Heart left ventricle (tissue), 13 donors: ENCODE data around the gene GFI1B.

ENCODE experiments used
- POLR2A ChIP-seq, 2 donors: fragments of 450-650 bp; IDR thresholded peaks; one replicate each; pipeline ENCODE4 v1.6.1; 2017; ENCODE audit warnings: antibody characterized with exemption in 2 of 2, mild to moderate bottlenecking in 2 of 2, moderate library complexity in 2 of 2
- TF ChIP-seq, protein P1 (sequence below), 12 donors: fragments of 200-600 bp; sonication (generic) in 4 of 12; IDR thresholded peaks; one replicate each; pipeline versions ENCODE4 v1.5.0 to v1.8.0; 2018 to 2022; ENCODE audit warnings: antibody characterized with exemption in 12 of 12, mild to moderate bottlenecking in 5 of 12
- donor health status: ischemic (EF 13 %, LVEDD 7.1; RV severe dilation, severe dysfunction).
- donor health status: DM: no; HTN: yes; CAD: no.
- donor health status: DM: no; HTN: no; CAD: no.
- donor health status: ischemic (EF 25% LVEDD 6.9; RV normal size, moderate dysfunction).
- donor health status: ischemic (EF 25% LVEDD 5.7; RV mildly dilated, moderate dysfunction).
- donor health status: ischemic (EF 35%, LVEDD 5.7; RV mildly dilated, moderate dysfunction).
- donor health status: nonischemic (EF 11% LVEDD 7.7; RV severe dilation, severe dysfunction).
- donor health status: DM: yes; HTN: yes; CAD: no.
- donor health status: PGD.
- donor health status: ischemic (EF 29% LVEDD 5.4; RV normal size, mild dysfunction).
- donor health status: nonischemic (EF 23%, LVEDD 6.1; RV moderate dilation, normal function).

DNA sequence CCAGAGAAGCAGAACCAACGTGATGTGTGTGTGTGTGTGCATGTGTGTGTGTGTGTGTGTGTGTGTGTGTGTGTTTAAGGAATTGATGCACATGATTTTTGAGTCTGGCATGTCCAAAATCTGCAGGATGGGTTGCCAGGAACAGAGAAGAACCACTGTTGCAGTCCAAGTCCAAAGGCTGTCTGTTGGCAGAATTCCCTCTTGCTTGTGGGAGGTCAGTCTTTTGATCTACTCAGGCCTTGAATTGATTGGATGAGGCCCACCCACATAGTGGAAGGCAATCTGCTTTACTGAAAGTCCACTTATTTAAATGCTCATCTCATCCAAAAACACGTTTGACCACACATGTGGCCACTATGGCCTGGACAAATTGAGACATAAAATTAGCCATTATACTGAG lies 22.7 kb upstream of the GFI1B start:
- TF ChIP-seq, protein P1, sequence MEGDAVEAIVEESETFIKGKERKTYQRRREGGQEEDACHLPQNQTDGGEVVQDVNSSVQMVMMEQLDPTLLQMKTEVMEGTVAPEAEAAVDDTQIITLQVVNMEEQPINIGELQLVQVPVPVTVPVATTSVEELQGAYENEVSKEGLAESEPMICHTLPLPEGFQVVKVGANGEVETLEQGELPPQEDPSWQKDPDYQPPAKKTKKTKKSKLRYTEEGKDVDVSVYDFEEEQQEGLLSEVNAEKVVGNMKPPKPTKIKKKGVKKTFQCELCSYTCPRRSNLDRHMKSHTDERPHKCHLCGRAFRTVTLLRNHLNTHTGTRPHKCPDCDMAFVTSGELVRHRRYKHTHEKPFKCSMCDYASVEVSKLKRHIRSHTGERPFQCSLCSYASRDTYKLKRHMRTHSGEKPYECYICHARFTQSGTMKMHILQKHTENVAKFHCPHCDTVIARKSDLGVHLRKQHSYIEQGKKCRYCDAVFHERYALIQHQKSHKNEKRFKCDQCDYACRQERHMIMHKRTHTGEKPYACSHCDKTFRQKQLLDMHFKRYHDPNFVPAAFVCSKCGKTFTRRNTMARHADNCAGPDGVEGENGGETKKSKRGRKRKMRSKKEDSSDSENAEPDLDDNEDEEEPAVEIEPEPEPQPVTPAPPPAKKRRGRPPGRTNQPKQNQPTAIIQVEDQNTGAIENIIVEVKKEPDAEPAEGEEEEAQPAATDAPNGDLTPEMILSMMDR (IDR thresholded peaks at IDR 0.05): no peak
- TF ChIP-seq POLR2A (IDR thresholded peaks at IDR 0.05): no peak
